Limb (tissue), 2 donors: ENCODE data around the gene PPP3CA.

Source experiments
- DNase-seq, 2 donors: peaks; one replicate each; pipeline ENCODE4 v3.0.0-alpha.2; 2016; ENCODE audit errors: extremely low spot score in 2 of 2

PPP3CA gene

GRCh38 chr4:101288365-101289145 lies 58.8 kb downstream of the PPP3CA start:
- DNase-seq = no peak

GRCh38 chr4:101287324-101287723 lies 60.0 kb downstream of the PPP3CA start:
- no peak for DNase-seq

- no peak for DNase-seq
Measured at GRCh38 chr4:101286663-101287062, 60.7 kb downstream of the PPP3CA start.

DNA sequence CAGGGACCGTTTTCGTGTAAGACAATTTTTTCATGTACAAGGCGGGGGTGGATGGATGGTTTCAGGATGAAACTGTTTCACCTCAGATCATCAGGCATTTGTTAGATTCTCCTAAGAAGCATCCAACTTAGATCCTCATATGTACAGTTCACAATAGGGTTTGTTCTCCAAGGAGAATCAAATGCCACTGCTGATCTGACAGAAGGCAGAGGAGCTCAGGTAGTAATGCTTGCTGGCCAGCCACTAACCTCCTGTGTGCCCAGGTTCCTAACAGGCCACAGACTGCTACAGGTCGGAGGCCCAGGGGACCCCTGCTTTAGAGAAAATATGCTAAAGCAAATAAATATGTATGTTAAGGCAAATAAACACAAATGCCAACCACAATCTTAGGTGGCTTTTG lies 61.3 kb downstream of the PPP3CA start:
- DNase-seq = no peak

DNA sequence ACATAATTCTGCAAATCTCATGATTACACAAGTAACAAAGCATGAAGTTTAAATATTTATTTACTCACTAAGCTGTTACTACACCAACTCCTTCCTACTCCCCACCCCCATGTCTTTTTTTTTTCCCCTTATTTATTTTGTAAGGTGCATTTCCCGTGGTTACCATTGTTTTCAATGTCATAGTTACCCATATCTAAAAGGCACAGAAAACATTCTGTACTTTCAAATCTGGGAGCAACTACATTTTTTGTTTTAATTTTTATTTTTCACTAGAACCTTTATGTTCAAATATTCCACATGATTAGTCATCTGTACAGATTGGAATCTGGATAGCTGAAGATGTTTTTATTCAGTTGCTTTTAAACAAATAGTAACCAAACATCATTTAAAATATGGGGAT lies 62.8 kb downstream of the PPP3CA start:
- DNase-seq = no peak

DNA sequence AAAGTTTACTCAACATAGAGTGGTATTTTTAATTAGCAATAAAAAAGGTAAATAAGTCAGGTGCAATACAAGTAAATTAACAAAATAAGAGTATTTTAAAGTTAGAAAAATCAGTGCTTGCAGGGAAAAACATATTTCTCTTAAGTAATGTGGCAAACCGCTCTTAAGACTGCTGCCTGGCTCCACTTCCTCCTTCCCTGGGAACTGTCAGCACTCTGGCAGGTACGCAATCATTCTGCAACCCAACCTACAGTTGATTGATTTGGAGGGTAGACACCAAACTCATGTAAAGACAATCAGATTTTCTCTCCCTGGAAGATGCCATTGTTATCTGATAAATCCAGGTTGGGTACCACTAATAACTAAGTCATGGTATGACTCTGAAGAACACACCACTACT lies 63.9 kb downstream of the PPP3CA start:
- no peak for DNase-seq

DNA sequence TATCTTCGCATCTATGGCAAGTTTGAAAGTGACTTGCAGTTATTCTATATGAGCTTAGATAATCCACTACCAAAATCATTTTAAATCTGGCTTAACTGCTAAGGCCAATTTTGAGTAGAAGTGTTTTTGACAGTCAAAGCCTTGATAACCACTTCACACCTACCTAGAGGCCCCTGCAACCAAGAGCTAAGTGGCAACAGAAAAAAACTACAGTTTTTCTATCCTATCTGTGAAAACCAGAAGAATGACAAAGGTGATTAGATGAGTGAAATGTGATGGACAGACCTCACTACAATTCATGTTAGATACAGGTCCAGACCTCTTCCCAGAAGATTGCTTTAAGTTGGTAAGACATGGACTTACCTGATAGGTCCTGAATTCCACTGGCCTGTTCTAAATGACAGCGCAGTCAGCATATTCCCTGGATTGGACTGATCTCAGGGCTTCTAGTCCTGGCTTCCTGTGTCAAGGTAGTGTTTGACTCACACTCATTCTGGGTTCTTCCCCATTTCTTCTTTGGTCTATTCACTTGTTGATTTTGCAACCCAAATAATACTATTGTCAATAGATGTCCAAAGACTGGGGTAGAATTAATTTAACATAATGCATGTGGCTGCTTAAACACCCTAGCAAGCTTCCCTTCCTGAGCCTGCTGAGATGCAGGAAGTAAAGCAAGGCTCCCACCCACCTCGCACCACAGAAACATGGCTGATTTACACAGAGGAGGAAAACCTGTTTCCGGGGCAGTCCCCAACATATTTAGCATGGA lies 65.1 kb downstream of the PPP3CA start:
- no peak for DNase-seq

GRCh38 chr4:101280866-101281600 lies 66.3 kb downstream of the PPP3CA start:
- no peak for DNase-seq

GRCh38 chr4:101279377-101279871 lies 67.9 kb downstream of the PPP3CA start:
- DNase-seq = peak in 1 of 2 donors; percentile 82

DNA sequence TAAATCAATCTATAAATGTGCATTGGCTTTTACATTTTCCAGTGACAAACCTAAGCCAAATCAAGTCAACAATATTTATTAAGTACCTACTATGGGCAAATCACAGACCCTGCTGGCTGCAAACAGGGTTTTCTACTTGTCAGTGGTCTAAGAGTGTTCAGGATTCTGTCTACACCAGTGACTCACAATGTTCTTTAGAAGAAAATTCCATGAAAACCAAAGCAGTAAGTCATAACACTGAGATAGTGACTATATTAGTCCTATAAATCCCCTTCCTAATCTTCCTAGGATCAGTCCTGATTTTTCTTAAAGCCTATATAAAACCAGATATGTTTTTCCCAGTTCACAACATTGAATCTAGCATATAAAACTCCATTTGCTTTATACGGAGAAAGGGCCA lies 69.7 kb downstream of the PPP3CA start:
- DNase-seq = no peak

GRCh38 chr4:101276661-101277060 lies 70.7 kb downstream of the PPP3CA start:
- DNase-seq = no peak

DNA sequence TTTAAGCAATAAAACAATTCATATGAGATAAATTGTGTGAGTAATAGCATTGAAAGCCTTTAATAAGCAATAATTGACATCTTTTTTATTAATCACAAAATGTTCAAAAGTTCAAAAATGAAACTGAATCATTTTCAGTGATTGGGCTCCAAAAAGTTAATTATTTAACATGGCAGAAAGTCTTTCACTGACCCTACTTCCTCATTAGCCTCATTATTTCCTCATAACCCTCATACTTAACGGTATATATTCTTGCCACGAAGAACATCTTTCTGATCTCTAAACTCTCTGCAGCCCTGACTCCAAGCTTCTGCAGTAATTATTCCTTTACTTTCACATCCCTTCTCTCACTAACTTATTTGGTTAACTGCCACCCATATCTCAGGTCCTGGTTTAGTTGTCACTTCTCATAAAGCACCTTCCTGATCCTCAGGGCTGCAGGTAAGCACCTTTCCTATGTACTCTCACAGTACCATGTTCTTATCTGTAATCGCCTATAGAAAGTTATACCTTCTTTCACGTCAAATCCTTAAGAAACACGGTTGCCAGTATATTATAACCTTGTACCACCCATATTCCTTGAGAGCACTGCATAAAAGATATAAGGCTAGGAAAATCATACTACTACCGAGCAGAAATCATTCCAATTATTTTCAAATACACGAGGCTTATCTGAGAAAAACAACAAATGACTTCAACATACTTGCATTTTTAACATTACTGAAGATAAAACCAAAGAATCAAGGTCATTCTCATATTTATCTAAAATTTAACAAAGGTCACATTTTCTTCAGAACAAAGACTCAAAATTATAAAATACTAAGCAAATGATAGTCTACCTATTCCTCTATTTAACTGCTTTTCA lies 72.2 kb downstream of the PPP3CA start:
- DNase-seq = no peak

DNA sequence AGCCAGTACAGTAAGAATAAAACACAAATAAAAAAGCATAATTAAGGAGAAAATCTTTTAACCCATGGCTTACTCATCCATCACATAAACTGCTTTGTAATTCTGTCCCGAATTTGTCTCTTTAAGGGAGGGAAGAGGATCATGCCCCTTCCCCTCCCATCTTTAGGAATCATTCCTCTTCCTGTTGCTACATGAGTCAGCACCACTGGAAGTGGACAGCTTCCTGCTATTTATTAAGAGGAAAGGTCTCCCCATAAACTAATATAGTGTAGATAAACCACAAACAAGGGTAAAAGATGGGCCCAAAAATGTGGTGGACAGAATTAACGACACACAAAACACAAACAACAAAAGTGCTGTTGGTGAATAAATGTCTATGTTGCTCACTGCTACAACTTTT lies 75.8 kb downstream of the PPP3CA start:
- DNase-seq = no peak

- no peak for DNase-seq
Measured at GRCh38 chr4:101269682-101270081, 77.6 kb downstream of the PPP3CA start.

GRCh38 chr4:101265816-101266172 lies 81.5 kb downstream of the PPP3CA start:
- DNase-seq = no peak

DNA sequence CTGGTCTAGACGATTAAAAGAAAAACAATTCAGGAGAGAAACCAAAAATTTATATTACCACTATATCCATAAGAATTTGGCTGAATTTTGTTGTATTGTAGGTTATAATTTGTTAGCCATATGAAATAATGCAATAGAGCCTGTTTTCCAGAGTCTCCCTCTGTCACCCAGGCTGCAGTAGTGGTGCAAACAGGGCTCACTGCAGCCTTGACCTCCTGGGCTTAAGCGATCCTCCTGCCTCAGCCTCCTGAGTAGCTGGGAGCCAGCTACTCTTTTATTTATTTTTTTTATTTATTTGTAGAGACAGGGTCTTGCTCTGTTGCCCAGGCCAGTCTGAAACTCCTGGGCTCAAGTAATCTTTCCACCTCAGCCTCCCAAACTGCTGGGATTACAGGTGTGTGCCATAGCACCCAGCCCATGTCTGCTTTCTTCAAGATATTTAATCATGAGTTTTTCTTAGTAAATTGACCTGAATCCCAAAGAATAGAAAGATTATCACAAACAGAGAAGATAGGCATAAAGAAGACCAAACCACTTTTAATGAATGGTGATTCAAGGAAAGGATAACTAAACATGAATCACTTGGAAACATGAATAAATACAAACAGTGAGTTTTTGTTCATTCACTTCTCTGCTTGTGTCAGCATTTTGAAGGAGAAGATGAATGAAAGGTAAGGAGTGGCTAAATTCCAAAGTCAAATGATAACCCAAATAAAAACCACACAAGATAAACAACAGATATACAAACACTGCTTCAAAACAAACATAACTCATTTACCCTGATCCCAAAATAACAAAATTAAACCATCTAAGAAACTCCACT lies 82.1 kb downstream of the PPP3CA start:
- DNase-seq = no peak

- no peak for DNase-seq
Measured at GRCh38 chr4:101264512-101264911, 82.8 kb downstream of the PPP3CA start.

- DNase-seq = no peak
Measured at GRCh38 chr4:101262683-101263082, 84.6 kb downstream of the PPP3CA start.

DNA sequence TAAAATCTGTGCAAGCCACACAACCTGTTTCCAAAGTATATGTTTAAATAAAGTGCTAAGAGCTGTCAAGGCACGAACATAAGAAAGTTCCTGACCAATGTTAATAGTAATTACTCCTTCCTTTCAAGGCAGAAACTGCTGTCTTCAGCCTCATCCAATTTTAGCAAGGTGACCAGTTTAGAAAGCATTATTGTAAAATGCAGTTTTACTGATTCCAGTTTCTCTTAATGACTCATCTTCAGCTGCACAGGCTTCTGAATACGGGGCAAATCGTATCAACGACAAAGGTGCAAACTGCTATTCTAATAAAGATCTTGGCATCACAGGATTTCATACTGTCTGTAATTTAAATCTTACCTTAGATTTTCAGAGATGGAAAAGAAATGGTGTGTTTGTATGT lies 87.5 kb downstream of the PPP3CA start:
- no peak for DNase-seq

DNA sequence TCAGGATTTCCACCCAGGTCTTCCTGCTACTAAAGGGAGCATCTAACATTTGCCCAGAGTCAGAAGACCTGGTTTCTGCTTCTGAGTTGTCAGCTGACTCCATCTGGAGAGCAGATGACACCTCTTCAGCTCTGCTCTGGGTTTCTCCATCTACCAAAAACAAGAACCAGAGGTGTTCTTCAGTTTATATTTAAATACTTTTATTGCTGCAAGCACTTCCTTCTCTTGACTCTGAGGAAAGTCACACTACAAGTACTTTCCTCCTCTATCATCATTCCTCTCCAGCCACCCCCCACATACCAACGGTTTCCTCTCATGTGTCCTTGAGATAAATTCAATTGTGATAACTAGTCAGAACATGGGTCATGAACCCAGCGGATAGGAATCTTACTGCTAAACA lies 88.4 kb downstream of the PPP3CA start:
- DNase-seq = no peak
